HepG2 (cell line): ENCODE data around the gene NEMF. TPM values are rescaled to one million over a fixed set of nuclear protein-coding genes. Genes with fewer than 3 reads are reported as not detected.
"Not testable (repeated sequence)": the region's sequence is repeated elsewhere in the genome, so short reads cannot be mapped to it uniquely, and the experiment has no call there.

ENCODE experiments used
- ATAC-seq: fragments of 200-7000 bp; cut with Tn5 transposase; 3 replicates; pipeline ENCODE4 v1.9.1; 2020; ENCODE audit warnings: mild to moderate bottlenecking, moderate library complexity
- BruUV-seq: library from RNA; stranded (reverse); fragments of 400-500 nt; replicated peaks from 2 replicates; lab custom pipeline; 2021; lab: Mats Ljungman, UMichigan
- CTCF ChIA-PET: fragments of 300-600 bp; formaldehyde crosslinking; extraction: SDS; loops from one replicate; lab custom pipeline; 2021; ENCODE audit warnings: low total read pairs, inconsistent platforms, low intra/inter-chr PET ratio; lab: Yijun Ruan, JAX
- POLR2A ChIA-PET: fragments of 350-600 bp; sonication (Branson Sonifier 250); formaldehyde crosslinking; loops from one replicate; lab custom pipeline; 2020; ENCODE audit warnings: antibody characterized with exemption, inconsistent platforms; lab: Yijun Ruan, JAX
- DNase-seq: peaks from one replicate; pipeline ENCODE4 v3.0.0-alpha.2; 2015; ENCODE audit warnings: low spot score
- FAIRE-seq: peaks from 3 replicates; lab custom pipeline; 2011; peaks lifted over from hg19 to GRCh38; lab: Jason Lieb, UNC
- H2AFZ ChIP-seq: one replicate; pipeline ENCODE4 v1.6.1; 2011; ENCODE audit warnings: low read length, inconsistent platforms
- H3K27ac ChIP-seq: fragments of 300-600 bp; 3 replicates; pipeline ENCODE4 v1.8.0; 2011; ENCODE audit warnings: mixed run types, mild to moderate bottlenecking, mixed read lengths, low read length, inconsistent platforms; ENCODE audit not compliant: insufficient read depth; ENCODE audit errors: extremely low read length
- H3K27me3 ChIP-seq, 2 experiments: fragments of 200-600 bp in 1 of 2; 2 replicates in 1 of 2; 3 replicates in 1 of 2; pipeline versions ENCODE4 v1.6.0 to v1.8.0; 2011; ENCODE audit warnings: low read length in 2 of 2, mild to moderate bottlenecking in 2 of 2, moderate library complexity in 2 of 2, inconsistent platforms in 1 of 2; ENCODE audit not compliant: insufficient read depth in 2 of 2, control insufficient read depth in 1 of 2
- H3K36me3 ChIP-seq, 2 experiments: fragments of 200-600 bp in 1 of 2; replicated peaks in 1 of 2; 2 replicates in 1 of 2; 3 replicates in 1 of 2; pipeline versions ENCODE4 v1.5.1 to v1.8.0; 2011; ENCODE audit warnings: low read length in 2 of 2, inconsistent platforms in 1 of 2; ENCODE audit not compliant: insufficient read depth in 2 of 2, control insufficient read depth in 1 of 2
- H3K4me1 ChIP-seq: 2 replicates; pipeline ENCODE4 v1.5.1; 2012; ENCODE audit warnings: low read length, inconsistent platforms; ENCODE audit not compliant: insufficient read depth
- H3K4me2 ChIP-seq: 2 replicates; pipeline ENCODE4 v1.6.0; 2011; ENCODE audit warnings: low read depth, low read length, inconsistent platforms
- H3K4me3 ChIP-seq, 3 experiments: fragments of 200-600 bp in 1 of 3; sonication (generic), shearing (Covaris generic) in 1 of 3; replicated peaks in 1 of 3; 2 replicates each; pipeline ENCODE4 v1.5.1; 2011 to 2016; ENCODE audit warnings: low read length in 3 of 3, inconsistent platforms in 2 of 3, low read depth in 2 of 3, mild to moderate bottlenecking in 2 of 3, control low read depth in 1 of 3, mixed read lengths in 1 of 3; ENCODE audit not compliant: insufficient read depth in 1 of 3
- H3K79me2 ChIP-seq: one replicate; pipeline ENCODE4 v1.6.1; 2011; ENCODE audit warnings: low read length, inconsistent platforms; ENCODE audit not compliant: insufficient read depth
- H3K9ac ChIP-seq: 2 replicates; pipeline ENCODE4 v1.6.0; 2011; ENCODE audit warnings: mild to moderate bottlenecking, low read depth, low read length, inconsistent platforms; ENCODE audit not compliant: insufficient read depth
- H3K9me3 ChIP-seq: 2 replicates; pipeline ENCODE4 v1.5.1; 2012; ENCODE audit warnings: mild to moderate bottlenecking, low read length
- H4K20me1 ChIP-seq: 2 replicates; pipeline ENCODE4 v1.6.0; 2011; ENCODE audit warnings: inconsistent platforms, mild to moderate bottlenecking, low read length, moderate library complexity; ENCODE audit not compliant: insufficient read depth
- FOXC1 ChIP-seq: sonication (generic); formaldehyde crosslinking; IDR thresholded peaks from 2 replicates; pipeline ENCODE4 v1.8.0; 2022; ENCODE audit warnings: mild to moderate bottlenecking, missing genetic modification reagents, borderline replicate concordance
- GZF1 ChIP-seq: sonication (generic); formaldehyde crosslinking; IDR thresholded peaks from 2 replicates; pipeline ENCODE4 v1.5.1; 2020; ENCODE audit warnings: mild to moderate bottlenecking, missing genetic modification reagents
- ZFP41 ChIP-seq: sonication (generic); formaldehyde crosslinking; IDR thresholded peaks from 2 replicates; pipeline ENCODE4 v1.4.0; 2020; ENCODE audit warnings: mild to moderate bottlenecking, missing genetic modification reagents, borderline replicate concordance
- WGBS: methylation state at CpG from one replicate; pipeline ENCODE4 v1.1.6; 2017; ENCODE audit warnings: low lambda C conversion rate; 5-methylcytosine and 5-hydroxymethylcytosine counted together
- in situ Hi-C: cut with HindIII; loops from 2 replicates; pipeline ENCODE4 v1.10.0; 2017; ENCODE audit warnings: low pct_unique_long_range_greater_than_20kb; ENCODE audit not compliant: extremely low pct_ligation_motif_present
- intact Hi-C: fragments of 100-400 bp; cut with micrococcal nuclease; formaldehyde crosslinking; loops from one replicate; pipeline ENCODE4 v1.10.0; 2022; ENCODE audit not compliant: unreplicated experiment
- polyA plus RNA-seq, 8 experiments: library from polyadenylated mRNA; depleted of rRNA in 3 of 8; stranded (reverse) in 7 of 8; unstranded in 1 of 8; fragments of >200 nt; fragmentation: Illumina TruSeq in 4 of 8; extraction: Trizol in 4 of 8; gene quantifications; 2 replicates each; pipeline versions ENCODE4 v1.2.1 to v1.2.3, GENCODE V29; 2011 to 2016; ENCODE audit warnings: low read depth in 4 of 8, missing spikeins in 1 of 8, mixed read lengths in 1 of 8; ENCODE audit not compliant: insufficient read depth in 1 of 8
- total RNA-seq, 5 experiments: library from RNA; depleted of rRNA; stranded (reverse); fragments of >200 nt; fragmentation: Illumina TruSeq; extraction: Trizol; gene quantifications; 2 replicates each; pipeline ENCODE4 v1.2.3, GENCODE V29; 2016; ENCODE audit warnings: low read depth in 1 of 5
- TF ChIP-seq, protein P1 (sequence below): sonication (generic); formaldehyde crosslinking; IDR thresholded peaks from 2 replicates; pipeline ENCODE4 v1.8.1; 2022; ENCODE audit warnings: mild to moderate bottlenecking, missing genetic modification reagents
- TF ChIP-seq, protein P2 (sequence below): sonication (generic); formaldehyde crosslinking; conservative IDR thresholded peaks from 2 replicates; pipeline ENCODE4 v1.8.1; 2023; ENCODE audit warnings: missing genetic modification reagents

NEMF gene
- total and polyA plus RNA-seq, 2 of the 13 experiments (the other 11 are each of a cell fraction or from before 2014, with no cell fraction given) = 21.3 to 57.9 TPM

DNA sequence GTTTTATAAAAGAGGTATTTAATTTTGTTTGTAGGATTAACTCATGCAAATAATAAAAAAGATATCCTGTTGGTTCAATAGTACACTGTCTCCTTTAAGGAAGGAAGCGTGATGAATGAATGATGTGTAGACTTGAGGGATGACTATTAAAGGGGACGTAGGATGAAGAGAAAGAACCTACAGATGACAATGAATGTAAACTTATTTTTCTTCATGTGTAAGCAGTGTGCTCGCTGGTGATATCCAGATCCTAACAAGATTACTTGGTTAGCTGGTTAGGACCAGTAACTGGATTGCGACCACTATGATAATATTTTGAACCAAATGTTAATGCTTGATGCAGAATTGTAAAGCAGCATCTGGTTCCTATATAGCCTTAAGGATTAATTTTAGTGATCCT lies 42.9 kb upstream of the NEMF start (continued):
- TF ChIP-seq, protein P1, sequence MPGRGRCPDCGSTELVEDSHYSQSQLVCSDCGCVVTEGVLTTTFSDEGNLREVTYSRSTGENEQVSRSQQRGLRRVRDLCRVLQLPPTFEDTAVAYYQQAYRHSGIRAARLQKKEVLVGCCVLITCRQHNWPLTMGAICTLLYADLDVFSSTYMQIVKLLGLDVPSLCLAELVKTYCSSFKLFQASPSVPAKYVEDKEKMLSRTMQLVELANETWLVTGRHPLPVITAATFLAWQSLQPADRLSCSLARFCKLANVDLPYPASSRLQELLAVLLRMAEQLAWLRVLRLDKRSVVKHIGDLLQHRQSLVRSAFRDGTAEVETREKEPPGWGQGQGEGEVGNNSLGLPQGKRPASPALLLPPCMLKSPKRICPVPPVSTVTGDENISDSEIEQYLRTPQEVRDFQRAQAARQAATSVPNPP (CRISPR knock-in tag) = no peak
- TF ChIP-seq ZFP41 (CRISPR knock-in tag) (no peak), FOXC1 (CRISPR knock-in tag) (no peak), GZF1 (CRISPR knock-in tag) (no peak)
- TF ChIP-seq, all 625 proteins: peak for 0

DNA sequence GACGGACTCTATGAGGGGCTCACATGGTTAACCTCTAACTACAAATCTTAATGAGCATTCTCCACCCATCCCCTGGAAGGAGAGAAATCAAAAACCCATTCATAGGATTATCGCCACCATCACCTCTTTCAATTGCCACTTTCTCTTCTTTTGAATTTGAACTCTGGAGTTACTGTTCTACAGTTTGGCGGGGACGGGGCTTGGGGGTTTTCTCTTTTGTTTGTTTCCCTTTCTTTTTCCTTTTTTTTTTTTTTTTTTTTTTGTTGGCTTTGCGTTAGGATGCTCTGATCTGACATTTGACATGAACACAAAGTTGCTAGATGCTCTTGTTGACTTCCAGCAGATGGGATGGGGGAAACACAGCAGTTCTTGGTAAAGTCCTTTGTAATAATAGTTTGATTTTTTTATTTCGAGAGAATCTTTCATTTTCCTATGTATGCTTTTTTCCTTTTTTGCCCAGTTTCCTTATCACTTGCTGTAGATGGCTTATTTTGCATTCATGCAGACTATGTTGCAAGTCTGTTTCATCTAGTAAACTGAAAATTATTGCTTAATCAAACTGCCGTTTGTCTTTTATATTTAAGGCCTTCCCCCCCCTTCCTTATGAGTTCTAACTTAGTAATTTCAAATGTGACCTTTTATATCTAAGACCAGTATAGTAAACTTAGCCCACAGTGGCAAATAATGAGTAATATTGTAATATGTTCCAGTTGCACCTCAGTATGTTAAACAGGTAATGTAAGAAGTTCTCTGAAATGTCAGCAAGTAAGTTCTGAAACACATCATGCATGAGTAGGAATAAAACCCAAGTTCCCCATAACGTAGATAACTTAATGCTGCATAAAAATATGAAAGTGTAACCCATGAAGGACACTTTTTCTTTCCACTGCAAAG lies 41.9 kb upstream of the NEMF start:
- Histone ChIP-seq H3K4me3 (peak overlapping the region; percentile 95 to 99 (median 97)), H3K9ac (peak overlapping the region; percentile 99), H3K4me1 (peaks cover 41% of the 10 kb centered on the region), H3K4me2 (peak overlapping the region; percentile 87), H3K79me2 (peaks cover 46% of the 10 kb centered on the region), H3K27ac (peak overlapping the region; percentile 98), H4K20me1 (peaks cover 27% of the 10 kb centered on the region)
- H2AFZ ChIP-seq, CTCF ChIA-PET, H3K9me3 ChIP-seq, ATAC-seq, H3K36me3 ChIP-seq, H3K27me3 ChIP-seq, DNase-seq, BruUV-seq, FAIRE-seq: not testable (repeated sequence)
- POLR2A ChIA-PET = interaction anchor here (0.8 to 3.2 kb wide), 5 partner anchors 78 to 167 kb away, joined by 3 to 27 read pairs (median 6); no protein-coding TSS in a partner anchor
- TF ChIP-seq, protein P2, sequence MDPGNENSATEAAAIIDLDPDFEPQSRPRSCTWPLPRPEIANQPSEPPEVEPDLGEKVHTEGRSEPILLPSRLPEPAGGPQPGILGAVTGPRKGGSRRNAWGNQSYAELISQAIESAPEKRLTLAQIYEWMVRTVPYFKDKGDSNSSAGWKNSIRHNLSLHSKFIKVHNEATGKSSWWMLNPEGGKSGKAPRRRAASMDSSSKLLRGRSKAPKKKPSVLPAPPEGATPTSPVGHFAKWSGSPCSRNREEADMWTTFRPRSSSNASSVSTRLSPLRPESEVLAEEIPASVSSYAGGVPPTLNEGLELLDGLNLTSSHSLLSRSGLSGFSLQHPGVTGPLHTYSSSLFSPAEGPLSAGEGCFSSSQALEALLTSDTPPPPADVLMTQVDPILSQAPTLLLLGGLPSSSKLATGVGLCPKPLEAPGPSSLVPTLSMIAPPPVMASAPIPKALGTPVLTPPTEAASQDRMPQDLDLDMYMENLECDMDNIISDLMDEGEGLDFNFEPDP (CRISPR knock-in tag) = 0 out of 2 replicates have a peak, but pooled peaks have one; percentile 2
- intact Hi-C loops = loop anchor here (5.0 kb wide), 2 partner anchors 73 to 168 kb away; no protein-coding TSS in a partner anchor
- 2% methylated on average over 8 of the region's 8 CpGs for WGBS
- in situ Hi-C loops = loop anchor here (5.0 kb wide), 1 partner anchor 108 kb away; no protein-coding TSS in a partner anchor
